Keratinocyte (primary cell): ENCODE data around the gene TMC1.
"Not testable (repeated sequence)": the region's sequence is repeated elsewhere in the genome, so short reads cannot be mapped to it uniquely, and the experiment has no call there.

Experiments
- EZH2 ChIP-seq: IDR thresholded peaks from one replicate; pipeline ENCODE4 v1.6.1; 2012; ENCODE audit warnings: inconsistent platforms, mild to moderate bottlenecking, low read length, moderate library complexity
- TF ChIP-seq, protein P1 (sequence below), 3 experiments: IDR thresholded peaks in 1 of 3; conservative IDR thresholded peaks in 1 of 3; optimal IDR thresholded peaks in 1 of 3; 2 replicates in 2 of 3; 3 replicates in 1 of 3; pipeline versions ENCODE3 to v1.5.1; 2011; ENCODE audit warnings: low read length in 3 of 3, mild to moderate bottlenecking in 3 of 3, moderate library complexity in 2 of 3, control low read depth in 1 of 3, inconsistent platforms in 1 of 3; ENCODE audit not compliant: insufficient read depth in 2 of 3; ENCODE audit errors: extremely low read depth in 1 of 3

DNA sequence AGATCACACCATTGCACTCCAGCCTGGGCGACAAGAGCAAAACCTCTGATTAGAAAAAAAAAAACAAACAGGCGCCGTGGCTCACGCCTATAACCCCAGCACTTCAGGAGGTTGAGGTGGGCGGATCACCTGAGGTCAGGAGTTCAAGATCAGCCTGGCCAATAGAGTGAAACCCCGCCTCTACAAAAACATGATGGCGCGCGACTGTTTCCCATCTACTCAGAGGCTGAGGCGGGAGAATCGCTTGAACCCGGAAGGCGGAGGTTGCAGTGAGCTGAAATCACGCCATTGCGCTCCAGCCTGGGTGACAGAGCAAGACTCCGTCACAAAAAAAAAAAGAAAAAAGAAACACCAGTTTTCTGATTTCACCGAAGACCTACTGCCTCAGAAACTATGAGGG, at the start of gene TMC1:
- TF ChIP-seq, protein P1, sequence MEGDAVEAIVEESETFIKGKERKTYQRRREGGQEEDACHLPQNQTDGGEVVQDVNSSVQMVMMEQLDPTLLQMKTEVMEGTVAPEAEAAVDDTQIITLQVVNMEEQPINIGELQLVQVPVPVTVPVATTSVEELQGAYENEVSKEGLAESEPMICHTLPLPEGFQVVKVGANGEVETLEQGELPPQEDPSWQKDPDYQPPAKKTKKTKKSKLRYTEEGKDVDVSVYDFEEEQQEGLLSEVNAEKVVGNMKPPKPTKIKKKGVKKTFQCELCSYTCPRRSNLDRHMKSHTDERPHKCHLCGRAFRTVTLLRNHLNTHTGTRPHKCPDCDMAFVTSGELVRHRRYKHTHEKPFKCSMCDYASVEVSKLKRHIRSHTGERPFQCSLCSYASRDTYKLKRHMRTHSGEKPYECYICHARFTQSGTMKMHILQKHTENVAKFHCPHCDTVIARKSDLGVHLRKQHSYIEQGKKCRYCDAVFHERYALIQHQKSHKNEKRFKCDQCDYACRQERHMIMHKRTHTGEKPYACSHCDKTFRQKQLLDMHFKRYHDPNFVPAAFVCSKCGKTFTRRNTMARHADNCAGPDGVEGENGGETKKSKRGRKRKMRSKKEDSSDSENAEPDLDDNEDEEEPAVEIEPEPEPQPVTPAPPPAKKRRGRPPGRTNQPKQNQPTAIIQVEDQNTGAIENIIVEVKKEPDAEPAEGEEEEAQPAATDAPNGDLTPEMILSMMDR (optimal IDR thresholded peaks at IDR 0.05 in 1 of 3, IDR thresholded peaks at IDR 0.05 in 1 of 3, conservative IDR thresholded peaks at IDR 0.05 in 1 of 3; ENCODE audit: extremely low read depth in 1 of 3, insufficient read depth in 2 of 3, low read length in 3 of 3) = not testable (repeated sequence)
- TF ChIP-seq EZH2 = not testable (repeated sequence)
